Dedifferentiated amniotic fluid mesenchymal stem cell (primary cell): ENCODE data around the gene HBP1.
"Not testable (repeated sequence)": the region's sequence is repeated elsewhere in the genome, so short reads cannot be mapped to it uniquely, and the experiment has no call there.

Experiments used
- DNase-seq: peaks from one replicate; pipeline ENCODE4 v3.0.0-alpha.2; 2016; ENCODE audit errors: extremely low spot score

Gene HBP1

DNA sequence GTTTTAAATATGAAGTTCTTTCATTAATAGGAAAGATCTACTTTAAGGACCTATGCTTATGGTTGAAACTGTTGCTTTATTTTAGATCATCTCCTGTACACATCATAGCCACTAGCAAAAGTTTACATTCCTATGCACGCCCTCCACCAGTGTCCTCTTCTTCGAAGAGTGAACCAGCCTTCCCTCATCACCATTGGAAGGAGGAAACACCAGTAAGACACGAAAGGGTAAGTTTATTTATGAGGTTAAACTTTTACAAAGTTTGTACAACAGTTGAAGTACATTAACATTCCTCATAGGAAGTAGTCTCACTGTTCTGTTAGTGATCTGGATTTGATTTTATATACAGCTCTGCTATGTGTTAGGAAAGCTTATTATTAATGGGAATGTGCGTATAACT lies 16.9 kb downstream of the HBP1 start:
- DNase-seq = no peak

GRCh38 chr7:107186240-107186639 lies 17.4 kb downstream of the HBP1 start:
- no peak for DNase-seq

DNA sequence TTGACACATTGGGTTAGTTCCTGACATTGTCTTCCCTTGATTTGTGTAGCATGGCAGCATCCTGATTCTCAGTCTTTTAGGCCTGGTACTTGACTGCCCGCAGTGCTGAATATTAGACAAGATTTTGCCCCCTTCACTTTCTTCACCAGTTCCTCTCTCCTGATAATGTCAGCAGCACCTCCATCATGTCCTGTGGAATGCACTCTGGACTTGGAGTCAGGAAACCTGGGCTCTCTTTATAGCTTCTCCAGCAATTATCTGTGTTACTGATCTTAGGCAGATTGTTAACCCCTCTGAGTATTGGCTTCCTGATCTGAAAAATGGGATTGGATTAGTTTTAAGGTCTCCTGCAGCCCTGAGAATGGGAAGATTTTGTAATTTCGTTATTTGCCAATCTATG lies 19.0 kb downstream of the HBP1 start:
- no peak for DNase-seq

DNA sequence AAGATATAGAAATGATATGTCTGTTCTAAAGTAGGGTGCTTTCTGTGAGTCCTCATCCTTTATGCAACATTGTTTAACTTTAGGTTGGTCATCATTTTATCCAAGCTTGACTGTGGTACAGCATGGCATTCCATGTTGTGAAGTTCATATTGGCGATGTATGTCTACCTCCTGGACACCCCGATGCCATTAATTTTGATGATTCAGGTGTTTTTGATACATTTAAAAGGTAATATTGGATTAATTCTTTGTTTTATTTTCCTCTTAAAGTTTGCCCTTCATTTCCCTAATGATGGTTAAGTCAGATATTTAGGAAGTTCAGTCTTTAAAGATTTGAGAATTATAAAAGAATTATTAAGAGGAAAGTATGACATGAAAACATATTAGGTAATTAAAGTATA lies 21.3 kb downstream of the HBP1 start:
- DNase-seq = no peak

DNA sequence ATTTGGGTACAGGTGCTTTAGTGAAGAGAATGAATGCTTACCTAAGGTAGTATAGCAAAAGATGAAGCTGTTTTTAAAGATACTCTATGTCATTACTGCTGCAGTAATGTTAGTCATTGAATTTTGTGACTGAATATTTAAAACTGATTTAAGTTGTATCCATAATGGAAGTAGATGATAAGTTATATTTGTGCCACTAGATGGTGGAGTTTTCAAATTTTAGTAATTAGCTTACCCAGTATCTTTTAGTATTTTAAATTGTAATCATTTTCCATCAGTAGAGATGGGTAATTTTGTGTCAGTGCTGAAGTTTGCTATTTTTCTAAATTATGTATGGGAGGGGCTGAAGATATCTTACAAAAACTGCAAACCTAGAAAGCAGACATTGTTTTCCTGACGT lies 25.2 kb downstream of the HBP1 start:
- DNase-seq = peak; percentile 28

GRCh38 chr7:107196834-107197610 lies 28.2 kb downstream of the HBP1 start:
- DNase-seq = no peak

DNA sequence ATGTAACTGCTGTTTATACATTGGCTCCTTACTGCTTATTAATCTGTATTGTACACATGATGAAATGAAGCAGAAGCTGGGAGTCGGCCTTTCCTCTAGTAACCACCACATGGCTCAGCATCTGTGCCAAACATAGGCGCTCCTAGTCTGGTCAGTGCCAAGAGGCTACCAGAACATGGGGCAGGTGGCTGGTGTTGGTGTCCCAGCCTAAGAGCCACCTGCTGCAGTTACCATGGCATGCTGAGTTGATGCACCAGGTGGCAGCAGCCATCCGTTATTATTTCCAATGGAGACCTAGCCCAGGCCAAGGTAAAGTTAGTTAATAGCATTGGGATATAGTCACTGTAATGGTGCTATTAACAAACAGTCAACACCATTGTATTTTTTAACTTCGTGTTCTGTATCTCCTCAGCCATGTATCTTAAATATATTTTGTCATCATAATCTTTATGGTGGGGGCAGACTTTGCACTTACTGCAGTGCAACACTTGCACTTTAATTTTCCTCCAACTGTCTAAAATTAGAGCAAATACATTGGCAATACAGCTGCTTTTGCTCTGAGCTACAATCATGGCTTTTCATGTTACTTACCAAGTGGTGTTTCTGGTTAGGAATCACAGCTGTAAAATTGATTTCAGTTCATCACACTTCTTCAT lies 33.1 kb downstream of the HBP1 start:
- DNase-seq = no peak

DNA sequence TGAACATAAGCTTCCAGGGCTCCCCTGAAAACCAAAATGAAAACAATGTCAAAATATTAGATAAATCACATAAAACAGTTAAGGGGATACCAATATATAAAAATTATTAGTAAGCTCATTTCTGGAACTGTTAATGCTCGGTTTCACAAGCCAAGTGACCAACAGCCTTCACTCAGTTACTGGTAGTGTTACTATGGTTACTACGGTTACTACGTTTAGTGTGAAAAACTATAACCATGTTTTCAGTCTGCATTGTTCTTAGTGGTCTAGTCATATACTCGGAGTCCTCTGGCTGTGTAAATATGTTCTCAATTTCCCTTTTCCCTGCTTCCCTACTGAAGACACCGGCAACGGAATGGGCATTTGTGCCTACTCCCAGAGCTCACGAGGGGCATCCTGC lies 34.8 kb downstream of the HBP1 start:
- DNase-seq = no peak

- DNase-seq = no peak
Measured at GRCh38 chr7:107206136-107206535, 37.3 kb downstream of the HBP1 start.

DNA sequence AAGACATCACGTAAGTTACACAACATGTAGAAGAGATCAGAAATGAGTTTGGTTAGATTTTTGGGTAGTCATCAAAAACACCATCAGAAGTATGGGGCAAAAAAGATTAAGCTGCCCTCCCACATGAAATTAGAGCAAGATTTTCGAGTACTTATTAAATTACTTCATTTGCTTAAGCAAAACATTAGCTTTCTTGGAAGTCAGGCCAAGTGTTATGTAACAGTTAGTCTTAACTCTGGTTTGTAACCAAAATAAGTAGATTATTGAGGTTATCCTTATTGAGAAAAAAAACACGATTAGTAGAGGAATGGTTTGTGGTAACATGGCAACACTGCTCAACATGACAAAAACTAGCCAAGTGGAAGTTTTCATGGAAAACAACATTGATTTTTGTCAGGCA lies 37.9 kb downstream of the HBP1 start:
- DNase-seq = no peak

DNA sequence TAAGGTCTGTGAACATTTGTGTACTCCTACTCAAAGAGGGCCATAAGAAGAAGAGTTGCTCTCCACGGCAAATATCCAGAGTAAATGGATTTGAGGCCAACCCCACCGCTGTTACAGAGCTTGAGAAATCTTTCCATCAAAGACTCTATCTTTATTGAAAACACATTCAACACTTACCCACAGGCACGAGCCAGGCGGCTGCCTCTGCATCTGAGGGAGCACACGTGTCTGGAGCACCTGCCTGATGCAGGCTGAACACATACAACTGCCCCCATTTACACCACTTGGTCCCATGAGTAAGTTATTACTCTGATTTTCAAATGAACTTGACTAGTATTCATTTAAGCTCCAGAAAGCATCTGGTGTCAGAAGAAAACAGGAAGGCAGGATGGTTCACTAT lies 38.7 kb downstream of the HBP1 start:
- no peak for DNase-seq

DNA sequence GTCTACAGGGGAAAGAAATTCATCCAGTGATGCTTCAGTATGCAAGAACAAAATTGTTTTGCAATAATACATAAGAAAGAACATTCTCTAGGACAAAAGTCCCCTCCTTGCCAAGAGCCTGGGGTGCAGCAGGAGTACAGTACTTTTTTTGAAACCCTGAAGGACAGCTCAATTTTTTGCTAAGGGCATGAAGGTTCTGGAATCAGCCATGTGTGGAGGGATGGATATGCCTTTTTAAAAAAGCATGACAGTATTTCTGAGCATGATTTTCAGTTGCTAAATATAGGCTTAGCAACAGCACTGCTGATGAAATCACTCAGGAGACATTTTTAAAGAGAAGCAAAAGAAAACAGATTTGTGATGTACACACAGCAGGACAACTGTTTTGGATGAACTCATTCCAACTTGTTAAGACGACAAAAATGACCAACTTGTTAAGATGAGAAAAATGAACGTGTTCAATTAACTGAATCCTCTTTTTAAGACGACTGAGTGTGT lies 39.3 kb downstream of the HBP1 start:
- DNase-seq = peak; percentile 61

DNA sequence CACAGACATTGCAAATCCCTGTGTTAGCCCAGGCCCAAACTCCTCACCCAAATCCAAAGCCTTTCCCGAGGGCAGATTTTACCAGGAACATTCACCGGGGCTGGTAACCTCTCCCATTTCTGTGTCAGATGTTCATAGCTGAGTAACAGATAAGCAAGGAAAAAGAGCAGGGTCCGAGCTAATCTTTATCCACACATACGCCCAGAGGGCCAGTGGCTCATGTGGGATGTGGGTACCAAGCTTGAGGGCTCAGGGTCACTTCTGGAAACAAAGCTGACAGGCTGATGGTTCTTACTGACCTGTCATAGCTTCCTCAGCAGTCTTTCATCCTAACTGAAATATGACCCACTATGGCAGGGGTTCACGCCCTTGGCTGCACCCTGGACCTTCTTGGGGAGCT lies 39.8 kb downstream of the HBP1 start:
- no peak for DNase-seq

DNA sequence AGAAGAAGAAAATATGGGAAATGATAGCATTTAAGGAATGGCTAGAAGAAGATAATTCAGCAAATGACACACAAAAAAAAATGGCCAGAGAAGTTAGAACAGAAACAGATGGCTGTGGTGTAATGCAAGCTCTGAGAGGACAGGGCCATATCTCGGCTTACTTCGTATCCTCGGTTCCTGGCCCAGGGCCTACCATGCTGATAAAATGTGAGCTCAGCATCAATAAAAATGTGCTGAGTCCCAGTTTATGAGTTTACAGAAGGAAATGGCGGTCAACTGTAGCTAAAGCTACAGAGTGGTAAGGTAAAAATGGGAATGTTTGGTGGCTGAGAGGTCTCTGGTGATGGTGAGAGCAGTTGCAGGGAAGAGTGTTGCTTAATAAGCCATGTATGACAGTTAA lies 40.8 kb downstream of the HBP1 start:
- no peak for DNase-seq

DNA sequence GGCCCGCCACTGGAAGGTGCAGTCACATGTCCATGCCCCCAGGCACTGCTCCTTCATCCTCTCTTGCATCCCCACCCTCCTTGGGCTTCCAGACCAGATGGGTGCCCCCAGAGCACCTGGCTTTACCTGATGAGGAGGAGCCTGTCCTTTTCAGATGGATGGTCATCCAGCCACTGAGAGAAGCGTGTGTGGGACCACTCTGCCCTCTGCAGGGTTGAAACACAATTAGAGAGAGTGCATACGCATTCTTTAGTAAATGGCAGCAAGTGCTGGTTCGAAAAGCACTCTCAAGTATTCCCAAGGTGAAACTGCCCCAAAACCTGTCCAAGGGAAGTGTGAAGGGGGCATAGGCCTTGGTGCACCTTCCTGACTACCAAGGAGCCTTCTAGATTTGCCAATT lies 41.6 kb downstream of the HBP1 start:
- no peak for DNase-seq

DNA sequence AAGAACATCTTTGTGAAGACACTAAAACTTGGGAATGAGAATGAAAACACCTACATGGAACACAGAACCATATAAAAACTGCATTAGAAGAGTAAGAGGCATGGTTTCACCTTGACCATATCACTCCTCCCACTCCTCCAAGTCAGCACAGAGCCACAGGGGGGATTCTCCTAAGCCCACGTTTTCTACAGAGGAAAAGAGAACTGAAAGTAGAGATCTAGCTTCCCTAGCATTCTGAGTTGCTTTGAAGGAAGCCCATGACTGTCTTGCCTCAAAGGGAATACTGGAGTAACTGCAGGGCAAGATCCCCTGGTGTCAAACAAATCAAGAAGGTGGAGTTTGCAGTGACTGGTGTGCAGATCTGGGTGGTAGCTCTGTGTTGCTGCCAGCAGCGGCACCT lies 43.9 kb downstream of the HBP1 start:
- DNase-seq = no peak

- no peak for DNase-seq
Measured at GRCh38 chr7:107213193-107213788, 44.5 kb downstream of the HBP1 start.

DNA sequence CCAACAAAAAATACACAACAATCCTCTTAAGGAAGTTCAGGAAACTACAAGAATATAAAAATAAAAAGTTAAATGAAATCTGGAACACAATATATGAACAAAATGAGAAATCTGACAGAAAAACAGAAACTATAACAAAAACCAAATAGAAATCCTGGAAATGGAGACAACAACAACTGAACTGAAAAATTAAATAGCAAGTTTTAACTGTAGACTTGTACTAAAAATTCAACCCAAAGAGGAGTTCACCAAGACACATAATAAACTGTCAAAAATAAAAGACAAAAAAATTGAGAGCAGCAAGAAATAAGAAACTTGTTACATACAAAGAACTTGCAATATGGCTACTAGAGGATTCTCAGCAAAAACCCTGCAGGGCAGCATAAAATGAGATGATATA lies 45.1 kb downstream of the HBP1 start:
- no peak for DNase-seq

DNA sequence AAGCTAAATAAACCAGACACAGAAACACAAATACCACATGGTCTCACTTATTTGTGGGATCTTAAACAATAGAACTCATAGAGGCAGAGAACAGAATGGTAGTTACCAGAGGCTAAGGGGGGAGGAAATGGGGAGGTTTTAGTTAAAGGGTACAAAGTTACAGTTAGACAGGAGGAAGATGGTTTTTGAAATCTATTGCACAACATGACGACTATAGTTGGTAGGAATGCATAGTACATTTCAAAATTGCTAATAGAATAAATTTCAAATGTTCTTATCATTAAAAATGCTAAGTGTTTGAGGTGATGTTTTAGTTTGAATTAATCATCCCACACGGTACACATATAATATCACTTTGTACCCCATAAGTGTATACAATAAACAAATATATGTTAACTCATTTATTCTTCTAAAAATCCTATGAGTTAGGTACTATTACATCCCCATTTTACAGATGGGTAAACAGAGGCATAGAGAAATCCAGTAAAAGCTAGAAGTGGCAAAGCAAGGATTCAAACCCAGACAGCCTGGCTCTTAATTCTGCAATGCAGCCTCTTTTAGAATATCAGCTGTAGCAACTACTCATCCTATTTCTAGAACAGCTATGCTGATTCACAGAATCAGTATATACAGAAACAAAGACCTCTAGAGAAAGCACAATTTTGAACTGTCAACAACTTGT lies 50.9 kb downstream of the HBP1 start:
- no peak for DNase-seq

GRCh38 chr7:107220356-107220755 lies 51.6 kb downstream of the HBP1 start:
- DNase-seq = no peak

DNA sequence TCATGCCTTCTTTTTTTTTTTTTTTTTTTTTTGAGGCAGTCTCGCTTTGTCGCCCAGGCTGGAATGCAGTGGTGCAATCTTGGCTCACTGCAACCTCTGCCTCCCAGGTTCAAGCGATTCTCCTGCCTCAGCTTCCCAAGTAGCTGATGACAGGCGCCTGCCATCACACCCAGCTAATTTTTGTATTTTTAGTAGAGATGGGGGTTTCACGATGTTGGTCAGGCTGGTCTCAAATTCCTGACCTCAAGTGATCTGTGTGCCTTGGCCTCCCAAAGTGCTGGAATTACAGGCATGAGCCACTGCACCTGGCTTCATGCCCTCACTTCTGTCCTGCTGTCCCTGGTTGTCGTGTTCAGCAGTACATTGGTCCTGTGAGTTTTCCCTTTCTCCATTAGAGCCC lies 52.0 kb downstream of the HBP1 start:
- not testable (repeated sequence) for DNase-seq

GRCh38 chr7:107224374-107225223 lies 55.8 kb downstream of the HBP1 start:
- DNase-seq = no peak
